AG10803 (cell line): ENCODE data around the gene SF3B1.

Experiments
- DNase-seq: peaks from one replicate; pipeline ENCODE4 v3.0.0; 2010; ENCODE audit warnings: low read depth
- H3K4me3 ChIP-seq: 2 replicates; pipeline ENCODE4 v1.5.1; 2011; ENCODE audit warnings: mild to moderate bottlenecking, low read length, control low read depth
- TF ChIP-seq, protein P1 (sequence below): conservative IDR thresholded peaks from 2 replicates; pipeline ENCODE4 v1.5.1; 2011; ENCODE audit warnings: mild to moderate bottlenecking, low read length, control low read depth, inconsistent platforms

Gene SF3B1

GRCh38 chr2:197360744-197361156 is 74.1 kb downstream of the SF3B1 start:
- peak; percentile 81 for DNase-seq
- TF ChIP-seq, protein P1, sequence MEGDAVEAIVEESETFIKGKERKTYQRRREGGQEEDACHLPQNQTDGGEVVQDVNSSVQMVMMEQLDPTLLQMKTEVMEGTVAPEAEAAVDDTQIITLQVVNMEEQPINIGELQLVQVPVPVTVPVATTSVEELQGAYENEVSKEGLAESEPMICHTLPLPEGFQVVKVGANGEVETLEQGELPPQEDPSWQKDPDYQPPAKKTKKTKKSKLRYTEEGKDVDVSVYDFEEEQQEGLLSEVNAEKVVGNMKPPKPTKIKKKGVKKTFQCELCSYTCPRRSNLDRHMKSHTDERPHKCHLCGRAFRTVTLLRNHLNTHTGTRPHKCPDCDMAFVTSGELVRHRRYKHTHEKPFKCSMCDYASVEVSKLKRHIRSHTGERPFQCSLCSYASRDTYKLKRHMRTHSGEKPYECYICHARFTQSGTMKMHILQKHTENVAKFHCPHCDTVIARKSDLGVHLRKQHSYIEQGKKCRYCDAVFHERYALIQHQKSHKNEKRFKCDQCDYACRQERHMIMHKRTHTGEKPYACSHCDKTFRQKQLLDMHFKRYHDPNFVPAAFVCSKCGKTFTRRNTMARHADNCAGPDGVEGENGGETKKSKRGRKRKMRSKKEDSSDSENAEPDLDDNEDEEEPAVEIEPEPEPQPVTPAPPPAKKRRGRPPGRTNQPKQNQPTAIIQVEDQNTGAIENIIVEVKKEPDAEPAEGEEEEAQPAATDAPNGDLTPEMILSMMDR = no peak
- H3K4me3 ChIP-seq = no peak overlapping the region

DNA sequence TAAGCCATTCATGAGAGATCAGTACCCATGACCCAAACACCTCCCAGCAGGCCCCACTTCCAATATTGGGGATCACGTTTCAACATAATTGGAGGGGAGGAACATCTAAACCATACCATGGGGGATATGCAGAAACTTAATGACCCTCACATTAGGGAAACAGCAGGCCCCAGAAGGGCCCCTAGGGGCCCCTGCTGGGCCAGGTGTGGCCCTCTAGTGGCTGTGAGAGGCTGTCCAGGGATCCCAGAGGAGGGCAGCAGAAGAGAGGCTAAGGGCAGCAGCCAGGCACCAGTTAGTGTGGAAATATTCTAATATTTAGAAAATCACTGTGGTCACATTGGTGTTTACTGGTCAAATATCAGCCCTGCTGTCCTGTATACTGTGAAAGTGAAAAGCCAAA is 75.0 kb downstream of the SF3B1 start:
- DNase-seq = no peak
- TF ChIP-seq, protein P1 = no peak

GRCh38 chr2:197358931-197359330 is 75.9 kb downstream of the SF3B1 start:
- TF ChIP-seq, protein P1 = no peak
- DNase-seq = peak; percentile 31
- no peak overlapping the region for H3K4me3 ChIP-seq

More for the DNA sequence above, 75.0 kb downstream of the SF3B1 start:
- no peak overlapping the region for H3K4me3 ChIP-seq

- no peak overlapping the region for H3K4me3 ChIP-seq
- TF ChIP-seq, protein P1 = no peak
- DNase-seq = no peak
Observed at GRCh38 chr2:197357986-197358385, 76.8 kb downstream of the SF3B1 start.

DNA sequence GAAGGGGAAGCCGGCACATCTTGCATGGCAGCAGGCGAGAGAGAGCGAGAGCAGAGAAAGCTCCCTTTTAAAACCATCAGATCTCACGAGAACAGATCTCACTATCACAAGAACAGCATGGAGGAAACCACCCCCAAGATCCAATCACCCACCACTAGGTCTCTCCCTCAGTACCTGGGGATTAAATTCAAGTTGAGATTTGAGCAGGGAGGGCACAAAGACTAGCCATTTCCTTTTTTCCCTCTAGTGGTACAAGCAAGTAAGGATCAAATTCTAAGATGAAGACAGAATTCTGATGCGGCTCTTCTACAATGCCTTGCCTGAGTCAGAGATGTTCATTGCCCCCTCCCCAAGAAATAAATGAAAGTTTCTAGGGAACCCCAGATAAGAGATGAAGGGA is 78.7 kb downstream of the SF3B1 start:
- H3K4me3 ChIP-seq = no peak overlapping the region
- no peak for DNase-seq
- TF ChIP-seq, protein P1 = peak; percentile 49

GRCh38 chr2:197354169-197354558 is 80.7 kb downstream of the SF3B1 start:
- no peak for DNase-seq
- TF ChIP-seq, protein P1 = no peak
- H3K4me3 ChIP-seq = no peak overlapping the region

GRCh38 chr2:197353393-197354168 is 81.2 kb downstream of the SF3B1 start:
- DNase-seq = no peak
- TF ChIP-seq, protein P1 = no peak
- H3K4me3 ChIP-seq = no peak overlapping the region
